ENCODE measurements around the gene DCTPP1. TPM values are rescaled to one million over a fixed set of nuclear protein-coding genes. Genes with fewer than 3 reads are reported as not detected.
"Not testable (repeated sequence)": the region's sequence is repeated elsewhere in the genome, so short reads cannot be mapped to it uniquely, and the experiment has no call there.

Gene DCTPP1
- total RNA-seq, 2 donors from 2014 or later, result 3.3 to 15.0 TPM

- Histone ChIP-seq H3K9me3 (no peaks in the 10 kb centered on the region), H3K27ac (no peak overlapping the region), H3K4me1 (no peaks in the 10 kb centered on the region), H3K4me3 (no peak overlapping the region), H3K36me3 (replicated peaks in 1 of 2; ENCODE audit: insufficient read depth in 1 of 2, low read depth in 2 of 2) (no peaks in the 10 kb centered on the region), H3K27me3 (peaks cover 0 to 6% of the 10 kb centered on the region in 2 donors)
- intact Hi-C loops (cut with DNase I), result no loop called here
- ATAC-seq, result no peak
- 66 to 74% methylated on average over 3 of the region's 3 CpGs for WGBS, 2 donors
- TF ChIP-seq POLR2A (IDR thresholded peaks at IDR 0.05) (no peak), CTCF (IDR thresholded peaks at IDR 0.05) (no peak)
- no peak for DNase-seq
Measured at GRCh38 chr16:30470170-30470512, 40.3 kb upstream of the DCTPP1 start.

GRCh38 chr16:30464078-30464477 is 34.2 kb upstream of the DCTPP1 start:
- no peak for ATAC-seq

GRCh38 chr16:30461426-30461825 is 31.6 kb upstream of the DCTPP1 start:
- DNase-seq; H3K4me1 ChIP-seq; H3K36me3 ChIP-seq (replicated peaks in 1 of 2; ENCODE audit: insufficient read depth in 1 of 2, low read depth in 2 of 2); H3K27me3 ChIP-seq; H3K27ac ChIP-seq; H3K4me3 ChIP-seq; ATAC-seq; H3K9me3 ChIP-seq; intact Hi-C loops (cut with DNase I): not testable (repeated sequence)
- WGBS, 2 donors, result 71 to 83% methylated on average over 5 of the region's 5 CpGs

More at GRCh38 chr16:30464078-30464477, 34.2 kb upstream of the DCTPP1 start:
- Histone ChIP-seq H3K27ac (no peak overlapping the region), H3K27me3 (no peaks in the 10 kb centered on the region), H3K4me3 (no peak overlapping the region), H3K36me3 (replicated peaks in 1 of 2; ENCODE audit: insufficient read depth in 1 of 2, low read depth in 2 of 2) (no peaks in the 10 kb centered on the region), H3K4me1 (no peaks in the 10 kb centered on the region), H3K9me3 (no peaks in the 10 kb centered on the region)
- TF ChIP-seq POLR2A (IDR thresholded peaks at IDR 0.05) (no peak), CTCF (IDR thresholded peaks at IDR 0.05) (no peak)
- 83 to 89% methylated on average over 7 of the region's 7 CpGs for WGBS, 2 donors
- DNase-seq, result no peak
- intact Hi-C loops (cut with DNase I), result no loop called here

GRCh38 chr16:30459456-30459855 is 29.6 kb upstream of the DCTPP1 start:
- no peak for DNase-seq
- Histone ChIP-seq H3K36me3 (replicated peaks in 1 of 2; ENCODE audit: insufficient read depth in 1 of 2, low read depth in 2 of 2) (no peaks in the 10 kb centered on the region), H3K27ac (no peak overlapping the region), H3K4me1 (no peaks in the 10 kb centered on the region), H3K9me3 (no peaks in the 10 kb centered on the region), H3K4me3 (no peak overlapping the region), H3K27me3 (no peaks in the 10 kb centered on the region)
- intact Hi-C loops (cut with DNase I), result loop anchor here (5.0 kb wide), 1 partner anchor 53 kb away; no protein-coding TSS in a partner anchor
- 83 to 85% methylated on average over 11 of the region's 11 CpGs for WGBS, 2 donors
- ATAC-seq, result no peak
- no peak for TF ChIP-seq CTCF (IDR thresholded peaks at IDR 0.05)
- TF ChIP-seq POLR2A (IDR thresholded peaks at IDR 0.05), result no peak

GRCh38 chr16:30458561-30459394 is 28.9 kb upstream of the DCTPP1 start:
- no peak overlapping the region for H3K4me3 ChIP-seq
- TF ChIP-seq POLR2A (IDR thresholded peaks at IDR 0.05), result no peak
- TF ChIP-seq CTCF (IDR thresholded peaks at IDR 0.05), result no peak
- H3K27ac ChIP-seq, result no peak overlapping the region
- H3K9me3 ChIP-seq, result no peaks in the 10 kb centered on the region
- H3K36me3 ChIP-seq (replicated peaks in 1 of 2; ENCODE audit: insufficient read depth in 1 of 2, low read depth in 2 of 2), result no peaks in the 10 kb centered on the region
- intact Hi-C loops (cut with DNase I), result loop anchor here (5.0 kb wide), 1 partner anchor 54 kb away; no protein-coding TSS in a partner anchor
- DNase-seq (peak in 2 of 4 donors; percentile 15 to 58), ATAC-seq (no peak)
- no peaks in the 10 kb centered on the region for H3K27me3 ChIP-seq
- no peaks in the 10 kb centered on the region for H3K4me1 ChIP-seq
- WGBS, 2 donors, result 69 to 81% methylated on average over 17 to 22 of the region's 22 CpGs

Measured in body of pancreas (tissue), 4 donors.